ENCODE measurements around the gene PAIP2. TPM values are rescaled to one million over a fixed set of nuclear protein-coding genes. Genes with fewer than 3 reads are reported as not detected.
A peak's percentile ranks its signal among the peaks of the same experiment; 100 is the strongest.

PAIP2 gene
- total RNA-seq, 4 donors from 2014 or later = 13.8 to 67.3 (median 36.5) TPM

- WGBS, 2 donors (ENCODE audit: low coverage in 1 of 2) = 63% methylated on average over 10 of the region's 10 CpGs; no CpG with 5 or more reads in 1 of the 2 donors
- H3K9me3 ChIP-seq = no peaks in the 10 kb centered on the region
- H3K36me3 ChIP-seq = no peaks in the 10 kb centered on the region
- DNase-seq = no peak
- peak overlapping the region; percentile 75 to 87 (median 80) for H3K27ac ChIP-seq
- intact Hi-C loops (cut with DNase I; ENCODE audit: low total_unique reads) = no loop called here
- H3K4me3 ChIP-seq = no peak overlapping the region
- H3K27me3 ChIP-seq = no peaks in the 10 kb centered on the region
- TF ChIP-seq POLR2AphosphoS5 (IDR thresholded peaks at IDR 0.05) = no peak
- TF ChIP-seq, protein P1, sequence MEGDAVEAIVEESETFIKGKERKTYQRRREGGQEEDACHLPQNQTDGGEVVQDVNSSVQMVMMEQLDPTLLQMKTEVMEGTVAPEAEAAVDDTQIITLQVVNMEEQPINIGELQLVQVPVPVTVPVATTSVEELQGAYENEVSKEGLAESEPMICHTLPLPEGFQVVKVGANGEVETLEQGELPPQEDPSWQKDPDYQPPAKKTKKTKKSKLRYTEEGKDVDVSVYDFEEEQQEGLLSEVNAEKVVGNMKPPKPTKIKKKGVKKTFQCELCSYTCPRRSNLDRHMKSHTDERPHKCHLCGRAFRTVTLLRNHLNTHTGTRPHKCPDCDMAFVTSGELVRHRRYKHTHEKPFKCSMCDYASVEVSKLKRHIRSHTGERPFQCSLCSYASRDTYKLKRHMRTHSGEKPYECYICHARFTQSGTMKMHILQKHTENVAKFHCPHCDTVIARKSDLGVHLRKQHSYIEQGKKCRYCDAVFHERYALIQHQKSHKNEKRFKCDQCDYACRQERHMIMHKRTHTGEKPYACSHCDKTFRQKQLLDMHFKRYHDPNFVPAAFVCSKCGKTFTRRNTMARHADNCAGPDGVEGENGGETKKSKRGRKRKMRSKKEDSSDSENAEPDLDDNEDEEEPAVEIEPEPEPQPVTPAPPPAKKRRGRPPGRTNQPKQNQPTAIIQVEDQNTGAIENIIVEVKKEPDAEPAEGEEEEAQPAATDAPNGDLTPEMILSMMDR (IDR thresholded peaks at IDR 0.05) = no peak
- TF ChIP-seq POLR2A (IDR thresholded peaks at IDR 0.05) = no peak
- in situ Hi-C loops (cut with MboI; ENCODE audit: low pct_ligation_motif_present in 1 of 4, low pct_unique_long_range_greater_than_20kb in 1 of 4, low sequenced_read_pairs in 3 of 4) = no loop called here
- H3K4me1 ChIP-seq = peaks cover 10 to 66% (median 51%) of the 10 kb centered on the region in 4 donors
Measured at GRCh38 chr5:139387611-139388197, 46.0 kb downstream of the PAIP2 start.

DNA sequence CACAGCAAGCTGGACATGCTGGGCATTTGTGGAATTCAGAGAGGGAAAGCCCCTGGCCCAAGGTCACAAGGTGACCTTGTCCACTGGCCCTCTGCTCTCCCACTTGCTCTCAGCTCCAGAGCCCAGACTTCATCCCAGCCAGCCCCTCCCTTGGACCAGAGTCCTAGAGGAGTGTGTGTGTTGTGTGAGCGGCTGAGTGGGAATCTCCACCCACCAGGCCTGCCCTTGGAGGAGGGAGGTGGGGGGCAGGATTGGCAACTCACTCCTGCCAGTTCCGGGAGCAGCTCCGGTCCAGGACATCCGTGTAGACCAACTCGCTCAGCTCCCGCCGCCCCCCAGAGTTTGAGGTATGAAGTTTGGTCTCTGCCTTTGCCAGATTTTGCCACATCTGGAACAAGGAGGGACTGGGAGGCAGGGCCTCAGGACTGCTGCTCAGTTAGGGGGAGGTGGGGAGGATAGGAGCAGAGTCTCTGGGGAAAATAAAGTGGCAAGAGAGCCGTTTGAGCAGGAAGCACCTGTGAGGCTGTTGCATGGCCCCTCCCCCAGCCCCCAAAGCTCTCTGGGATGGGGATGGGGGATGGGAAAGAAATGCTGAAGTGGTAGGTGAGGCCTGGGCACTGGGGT is 46.7 kb downstream of the PAIP2 start:
- intact Hi-C loops (cut with DNase I; ENCODE audit: low total_unique reads) = no loop called here

DNA sequence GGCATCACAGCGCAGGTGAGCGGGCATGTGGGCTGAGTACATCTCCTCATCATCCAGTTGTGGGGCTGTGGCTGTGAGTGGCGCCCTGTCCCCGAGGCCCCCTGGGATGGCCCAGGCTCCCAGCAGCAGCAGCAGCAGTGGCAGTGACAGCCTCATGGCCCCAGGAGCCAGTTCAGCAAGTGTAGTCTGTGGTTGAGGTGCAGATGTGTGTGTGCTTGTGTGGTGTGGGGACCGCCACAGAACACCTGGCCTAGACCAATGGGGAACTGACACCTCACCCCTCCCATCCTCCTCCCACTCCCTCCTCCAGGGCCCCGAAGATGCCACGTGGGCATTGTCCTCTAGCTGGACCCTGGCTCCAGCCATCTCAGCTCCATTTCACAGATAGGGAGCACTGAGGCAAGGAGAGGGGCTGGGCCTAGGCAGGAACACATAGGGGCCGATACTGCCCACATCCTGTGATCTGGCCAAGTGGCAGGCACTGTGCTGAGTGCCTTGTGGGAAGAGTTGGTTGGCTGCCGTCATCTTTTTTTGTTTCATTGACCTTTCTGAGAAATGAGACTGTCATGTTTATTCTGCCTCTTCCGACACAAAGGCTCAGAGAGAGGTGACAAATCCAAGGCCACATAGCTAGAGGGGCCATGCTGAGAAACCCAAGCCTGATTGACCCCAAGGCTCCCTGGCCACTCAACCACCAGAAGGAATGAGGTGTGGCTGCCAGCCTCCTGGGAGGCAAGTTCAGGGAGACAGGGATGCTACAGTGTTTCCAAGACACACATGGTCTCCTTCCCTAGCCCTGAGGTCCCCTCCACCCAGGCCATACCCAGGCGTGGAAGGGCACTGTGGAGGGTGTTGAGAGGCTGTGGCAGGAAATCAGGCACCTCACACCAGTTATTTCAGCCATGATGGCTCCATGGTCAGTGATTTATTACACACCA is 48.3 kb downstream of the PAIP2 start, which contains the start of gene MZB1:
Gene MZB1 (minus strand): TSS at position 213 of the 938 bp plus-strand sequence. CDS start 57 bp downstream, at position 156.
- in situ Hi-C loops (cut with MboI; ENCODE audit: low pct_ligation_motif_present in 1 of 4, low pct_unique_long_range_greater_than_20kb in 1 of 4, low sequenced_read_pairs in 3 of 4) (no loop called here), intact Hi-C loops (cut with DNase I; ENCODE audit: low total_unique reads) (no loop called here)
- peak; percentile 77 for DNase-seq
- Histone ChIP-seq H3K4me3 (peak within 1 kb of the TSS in 3 of 4 donors; percentile 30 to 45 (median 32)), H3K36me3 (no peaks in the 10 kb centered on the region), H3K27ac (peak within 1 kb of the TSS; percentile 81 to 87 (median 82)), H3K4me1 (peaks cover under 1 to 71% (median 52%) of the 10 kb centered on the region in 4 donors), H3K9me3 (no peaks in the 10 kb centered on the region), H3K27me3 (peaks cover 21% of the 10 kb centered on the region)
- TF ChIP-seq, protein P1 (IDR thresholded peaks at IDR 0.05) = no peak
- TF ChIP-seq EP300 (IDR thresholded peaks at IDR 0.05; ENCODE audit: low read depth) = no peak
- peak; percentile 20 for TF ChIP-seq POLR2A (IDR thresholded peaks at IDR 0.05)
- peak in 1 of 3 donors; percentile 85 for TF ChIP-seq POLR2AphosphoS5 (IDR thresholded peaks at IDR 0.05)
- 80 to 100% methylated on average over 1 to 10 of the region's 11 CpGs for WGBS, 2 donors (ENCODE audit: low coverage in 1 of 2)

More for the DNA sequence above, 46.7 kb downstream of the PAIP2 start:
- Histone ChIP-seq H3K4me3 (peak overlapping the region; percentile 9 to 45 (median 31)), H3K27me3 (peaks cover 6% of the 10 kb centered on the region), H3K4me1 (peaks cover 8 to 69% (median 54%) of the 10 kb centered on the region in 4 donors), H3K9me3 (no peaks in the 10 kb centered on the region), H3K36me3 (no peaks in the 10 kb centered on the region), H3K27ac (peak overlapping the region; percentile 75 to 87 (median 80))
- WGBS, 2 donors (ENCODE audit: low coverage in 1 of 2) = 10% methylated on average over 8 of the region's 8 CpGs; no CpG with 5 or more reads in 1 of the 2 donors
- TF ChIP-seq POLR2AphosphoS5 (IDR thresholded peaks at IDR 0.05) (peak in 2 of 3 donors; percentile 81 to 85), EP300 (IDR thresholded peaks at IDR 0.05; ENCODE audit: low read depth) (no peak), POLR2A (IDR thresholded peaks at IDR 0.05) (peak; percentile 86)
- TF ChIP-seq, protein P1 (IDR thresholded peaks at IDR 0.05) = peak in 1 of 5 experiments; percentile 11
- DNase-seq = peak; percentile 86
- in situ Hi-C loops (cut with MboI; ENCODE audit: low pct_ligation_motif_present in 1 of 4, low pct_unique_long_range_greater_than_20kb in 1 of 4, low sequenced_read_pairs in 3 of 4) = no loop called here

Measured in transverse colon (tissue), 4 donors.